A172 (cell line): ENCODE results near the gene IFITM5. TPM values are rescaled to one million over a fixed set of nuclear protein-coding genes. Genes with fewer than 3 reads are reported as not detected.
"Not testable (repeated sequence)": the region's sequence is repeated elsewhere in the genome, so short reads cannot be mapped to it uniquely, and the experiment has no call there.

Source experiments
- DNase-seq: peaks from one replicate; pipeline ENCODE4 v3.0.0-alpha.2; 2015; ENCODE audit warnings: low spot score
- total RNA-seq: library from RNA; depleted of rRNA; stranded (reverse); fragments of >200 nt; shearing (Covaris generic); gene quantifications from 2 replicates; pipeline ENCODE4 v1.2.3, GENCODE V29; 2014

IFITM5 gene
- total RNA-seq, 1 experiment from 2014 or later: not detected

DNA sequence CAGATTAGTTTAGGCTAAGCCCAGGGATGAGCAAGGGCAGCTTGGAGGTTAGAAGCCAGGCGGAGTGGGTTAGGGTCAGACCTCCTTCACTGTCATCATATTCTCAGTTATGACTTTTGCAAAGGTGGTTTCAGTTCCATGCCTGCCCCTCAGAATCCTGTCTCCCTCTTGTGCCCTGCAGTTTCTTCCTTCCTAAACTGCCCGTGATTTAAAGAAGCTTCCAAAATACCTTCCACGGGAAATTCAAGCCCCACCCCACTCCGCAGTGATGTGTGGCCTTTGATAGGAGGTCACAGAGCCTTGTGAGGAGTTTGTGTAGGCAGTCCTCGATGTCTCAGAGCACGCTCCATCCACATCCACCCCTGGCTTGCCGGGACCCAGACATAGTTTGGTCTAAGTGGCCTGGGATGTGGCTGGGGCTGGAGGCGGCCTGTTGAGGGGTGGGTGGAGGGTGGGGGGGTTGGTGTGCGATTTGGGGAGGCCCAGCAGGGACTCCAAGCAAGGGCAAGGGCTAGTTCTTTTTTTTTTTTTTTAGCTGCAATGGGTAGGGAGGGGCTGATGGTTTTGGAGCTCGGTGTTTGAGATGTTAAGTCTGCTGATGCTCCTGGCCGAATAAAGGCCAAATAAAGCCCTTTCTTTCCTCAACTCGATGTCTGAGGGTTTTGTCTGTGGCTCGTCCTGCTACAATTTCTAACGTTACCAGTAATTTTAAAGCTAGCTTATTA, 12.9 kb upstream of the IFITM5 start:
- DNase-seq: no peak

DNA sequence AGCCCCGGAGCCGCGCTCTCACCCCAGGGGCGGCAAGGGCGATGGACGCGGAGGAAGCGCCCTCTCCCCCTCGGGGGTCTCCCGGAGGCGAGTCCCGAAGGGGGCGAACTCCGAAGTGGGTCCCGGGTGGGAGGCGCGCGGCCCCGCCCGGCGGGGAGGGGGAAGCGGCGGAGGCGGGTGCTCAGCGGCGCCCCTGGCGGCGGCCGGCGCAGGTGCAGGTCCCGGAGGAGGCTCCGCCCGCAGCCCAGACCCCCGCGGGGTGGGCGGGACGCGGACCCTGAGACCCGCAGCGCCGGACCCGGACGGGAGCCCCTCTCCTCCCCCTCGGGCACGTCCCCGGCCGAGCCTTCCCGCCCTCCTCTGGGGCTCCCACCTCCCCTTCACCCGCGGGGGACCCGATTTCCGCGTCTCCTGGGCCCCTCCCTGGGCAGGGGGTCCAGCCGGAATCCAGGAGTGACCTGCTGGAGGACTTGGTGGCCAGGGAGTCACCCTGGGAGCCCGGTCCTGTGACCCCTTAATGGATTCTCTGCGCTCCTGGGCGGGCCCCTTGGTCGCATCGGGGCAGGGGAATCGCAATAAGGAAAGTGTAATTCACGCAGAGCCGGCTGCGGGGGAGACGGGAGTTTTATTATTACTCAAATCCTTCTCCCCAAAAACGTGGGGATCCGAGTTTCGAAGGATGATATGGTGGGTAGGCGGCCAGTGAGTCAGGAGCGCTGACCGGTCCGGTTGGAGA, 11.9 kb upstream of the IFITM5 start:
- not testable (repeated sequence) for DNase-seq

DNA sequence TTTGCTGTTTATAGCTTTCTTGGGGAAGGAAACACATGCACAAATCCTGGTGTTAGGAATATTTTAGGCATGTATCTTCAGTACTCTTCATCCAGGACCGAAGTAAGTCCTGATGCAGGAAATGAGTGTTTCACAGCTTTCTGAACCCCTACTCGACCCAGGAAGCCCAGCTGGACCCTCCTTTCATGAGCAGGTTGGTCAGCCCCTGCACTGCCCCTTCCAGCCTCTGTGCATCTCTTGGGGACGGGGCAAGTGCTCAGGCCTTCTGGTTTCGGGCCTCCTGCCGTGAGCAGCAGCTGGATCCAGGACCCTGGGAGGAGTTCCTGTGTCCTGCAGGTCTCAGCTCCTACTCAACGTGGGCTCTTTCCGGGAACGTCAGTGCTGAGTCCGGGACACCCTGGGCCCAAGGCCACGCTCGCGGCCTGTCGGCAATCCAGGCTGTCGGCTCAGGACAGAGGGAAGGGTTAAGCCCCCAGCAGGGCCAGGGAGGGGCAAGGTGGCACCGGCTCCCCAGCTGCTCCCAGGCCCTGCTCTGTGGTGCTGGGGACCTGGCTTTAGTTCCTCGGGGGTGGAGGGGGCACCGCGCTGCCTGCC, 10.8 kb upstream of the IFITM5 start:
- not testable (repeated sequence) for DNase-seq

DNA sequence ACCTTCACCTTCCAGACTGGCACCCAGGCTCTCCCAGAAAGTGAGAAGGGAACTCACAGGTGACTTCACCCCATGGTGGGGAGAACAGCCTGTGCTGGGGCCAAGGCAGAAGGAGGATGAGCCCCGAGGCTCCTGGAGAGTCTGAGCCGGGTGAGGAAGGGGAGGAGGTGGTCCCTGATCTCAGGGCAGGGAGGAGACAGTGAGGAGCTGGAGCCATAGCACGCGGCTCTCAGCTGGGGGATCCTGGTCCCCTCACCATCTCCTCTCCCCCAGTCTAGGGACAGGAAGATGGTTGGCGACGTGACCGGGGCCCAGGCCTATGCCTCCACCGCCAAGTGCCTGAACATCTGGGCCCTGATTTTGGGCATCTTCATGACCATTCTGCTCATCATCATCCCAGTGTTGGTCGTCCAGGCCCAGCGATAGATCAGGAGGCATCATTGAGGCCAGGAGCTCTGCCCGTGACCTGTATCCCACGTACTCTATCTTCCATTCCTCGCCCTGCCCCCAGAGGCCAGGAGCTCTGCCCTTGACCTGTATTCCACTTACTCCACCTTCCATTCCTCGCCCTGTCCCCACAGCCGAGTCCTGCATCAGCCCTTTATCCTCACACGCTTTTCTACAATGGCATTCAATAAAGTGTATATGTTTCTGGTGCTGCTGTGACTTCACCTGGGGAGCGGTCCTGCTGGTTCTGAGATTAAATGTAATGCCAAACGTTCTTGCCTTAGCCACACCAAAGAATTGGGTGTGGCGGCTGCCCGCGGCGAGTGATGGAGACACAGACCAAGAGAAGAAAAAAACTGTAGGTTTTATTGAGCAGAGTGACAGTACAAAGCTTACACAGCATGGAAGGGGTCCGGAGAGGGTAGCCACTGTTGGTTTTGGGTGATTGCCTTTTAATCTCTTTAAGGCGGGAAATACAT, 9.7 kb upstream of the IFITM5 start:
- not testable (repeated sequence) for DNase-seq

- peak; percentile 53 for DNase-seq
These were observed 8.7 kb upstream of the IFITM5 start, which contains the start of gene IFITM2 for GRCh38 chr11:307766-308708. Gene IFITM2 (plus strand): TSS chr11:307816. CDS start chr11:308193, 377 bp downstream.

GRCh38 chr11:306645-307371, 7.5 kb upstream of the IFITM5 start:
- no peak for DNase-seq

DNA sequence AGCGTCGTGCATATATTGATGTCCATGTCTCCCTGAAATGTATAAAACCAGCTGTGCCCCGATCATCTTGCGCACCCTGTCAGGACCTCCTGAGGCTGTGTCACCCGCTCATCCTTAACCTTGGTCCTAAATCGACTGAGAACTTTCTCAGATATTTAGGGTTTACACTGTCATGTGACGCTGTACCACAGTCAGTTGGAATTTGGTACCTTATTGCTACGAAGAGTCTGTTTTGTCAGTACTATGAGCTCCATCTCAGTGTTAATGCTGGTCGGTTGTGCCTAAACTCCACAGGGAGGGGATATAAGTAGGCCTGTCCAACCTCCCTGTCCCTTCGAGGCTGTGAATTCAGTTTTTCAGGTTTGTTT, 6.5 kb upstream of the IFITM5 start:
- no peak for DNase-seq

DNA sequence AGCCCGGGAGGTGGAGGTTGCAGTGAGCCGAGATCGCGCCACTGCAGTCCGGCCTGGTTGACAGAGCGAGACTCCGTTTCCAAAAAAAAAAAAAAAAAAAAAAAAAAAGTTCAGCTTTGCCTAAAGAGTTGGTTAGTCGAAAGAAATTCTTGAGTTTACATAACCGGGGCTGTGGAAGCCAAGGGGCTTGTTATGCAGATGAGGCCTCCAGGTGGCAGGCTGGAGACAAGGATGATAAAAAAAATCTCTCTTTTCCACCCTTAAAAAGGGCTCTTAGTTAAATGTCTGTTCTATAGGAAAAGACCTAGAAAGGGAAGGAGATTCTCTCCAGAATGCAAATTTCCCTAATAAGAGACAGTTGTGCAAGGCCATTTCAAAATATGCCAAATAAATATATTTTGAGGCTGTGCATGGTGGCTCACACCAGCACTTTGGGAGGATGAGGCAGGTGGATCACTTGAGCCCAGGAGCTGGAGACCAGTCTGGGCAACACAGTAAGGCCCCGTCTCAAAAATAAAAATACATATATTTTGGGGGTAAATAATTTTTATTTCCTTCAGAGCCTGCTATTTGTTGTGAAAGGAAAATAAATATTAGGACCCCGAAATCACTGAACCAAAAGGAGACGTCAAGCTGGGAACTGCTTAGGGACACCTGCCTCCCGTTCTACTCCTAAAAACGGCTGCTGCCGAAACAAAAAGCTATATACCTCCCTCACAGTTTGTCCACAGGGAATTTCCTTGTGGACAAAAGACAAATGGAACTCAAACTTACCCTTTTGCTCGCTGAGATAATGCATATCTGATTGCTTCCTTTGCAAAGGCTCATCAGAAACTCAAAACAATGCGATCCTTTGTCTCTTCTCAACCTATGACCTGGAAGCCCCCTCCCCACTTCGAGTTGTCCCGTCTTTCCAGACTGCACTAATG, 5.9 kb upstream of the IFITM5 start:
- DNase-seq: peak; percentile 70

GRCh38 chr11:304061-304506, 4.8 kb upstream of the IFITM5 start:
- no peak for DNase-seq

DNA sequence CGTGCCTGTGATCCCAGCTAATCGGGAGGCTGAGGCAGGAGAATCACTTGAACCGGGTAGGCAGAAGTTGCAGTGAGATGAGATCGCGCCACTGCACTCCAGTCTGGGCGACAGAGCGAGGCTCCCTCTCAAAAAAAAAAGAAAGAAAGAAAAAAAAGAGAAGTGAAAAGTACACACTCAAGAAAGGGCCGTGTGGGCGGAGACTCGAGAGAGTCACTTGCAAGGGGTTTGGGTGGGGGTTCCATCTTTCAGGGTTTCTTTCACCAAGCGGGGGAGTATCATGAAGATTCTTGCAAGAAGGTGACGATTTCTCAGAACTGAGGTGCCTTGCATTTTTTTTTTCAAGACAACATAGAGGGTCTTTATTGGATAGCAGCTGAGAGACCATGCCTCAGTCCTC, 4.0 kb upstream of the IFITM5 start:
- no peak for DNase-seq

GRCh38 chr11:299951-300735, 817 bp upstream of the IFITM5 start:
- no peak for DNase-seq

DNA sequence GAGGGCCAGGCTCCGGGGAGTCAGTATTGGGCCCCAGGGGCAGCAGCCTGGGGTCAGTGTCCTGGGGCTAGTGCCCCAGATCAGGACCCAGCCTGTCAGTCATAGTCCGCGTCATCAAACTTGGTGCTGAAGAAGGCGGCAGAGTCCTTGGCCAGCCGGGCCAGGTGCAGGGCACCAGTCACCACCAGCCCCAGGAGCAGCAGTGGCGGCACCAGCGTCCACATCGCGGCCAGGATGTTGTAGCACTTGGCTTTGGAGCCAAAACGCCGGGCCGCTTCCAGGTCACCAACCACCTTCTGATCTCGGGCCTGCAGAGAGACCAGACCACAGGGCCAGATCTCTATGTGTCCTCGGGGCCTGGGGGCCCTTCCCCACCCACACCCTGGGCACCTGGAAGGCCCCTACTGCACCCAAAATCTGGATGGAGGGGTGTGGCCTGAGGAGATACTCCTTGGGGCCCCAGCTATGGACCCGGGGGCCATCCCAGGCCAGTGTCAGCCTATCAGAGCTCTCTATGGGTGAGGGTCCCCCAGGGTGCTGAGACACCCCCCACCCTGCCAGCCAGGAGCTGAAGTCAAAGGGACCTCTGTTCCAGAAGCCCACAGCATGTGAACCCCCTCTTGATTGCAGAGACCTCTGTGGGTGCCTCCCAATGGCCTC, 790 bp downstream of the IFITM5 start:
- DNase-seq: no peak

DNA sequence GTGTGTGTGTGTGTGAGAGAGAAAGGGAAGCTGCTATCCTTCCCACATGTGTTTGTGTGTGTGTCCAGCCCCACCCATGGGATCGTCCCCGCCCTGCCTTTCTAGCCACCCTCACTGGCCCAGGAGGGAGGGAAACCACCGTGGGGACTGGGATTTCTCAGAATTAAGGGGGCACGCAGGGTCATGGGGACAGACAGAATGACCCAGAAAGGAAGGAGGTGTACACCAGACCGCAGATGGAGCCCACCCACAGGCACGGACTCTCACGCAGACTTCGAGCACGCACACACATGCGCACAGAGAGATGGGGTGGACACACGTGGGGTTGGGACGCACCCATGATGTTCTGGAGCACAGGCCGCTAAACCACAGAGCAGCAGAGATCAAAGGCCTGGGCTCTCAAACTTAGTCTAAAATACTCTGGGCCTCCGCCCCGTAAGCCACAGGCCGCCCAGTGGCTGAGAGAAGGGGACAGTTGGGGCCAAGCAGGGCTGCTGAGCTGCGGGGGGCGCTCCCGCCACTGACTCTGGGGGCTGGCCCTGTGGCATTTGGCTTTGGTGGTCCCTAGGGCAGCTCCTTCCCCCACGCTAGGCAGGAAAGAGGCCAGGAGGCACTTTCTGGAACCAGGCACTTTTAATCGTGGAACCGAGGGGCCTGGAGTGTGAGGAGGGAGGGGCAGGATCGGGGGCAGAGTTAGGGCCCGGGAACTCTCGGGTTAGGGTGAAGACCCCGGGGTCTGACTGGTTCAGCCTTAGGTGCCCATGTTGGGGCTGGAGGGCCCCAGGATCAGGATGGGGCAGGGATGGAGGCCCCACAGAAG, 1.5 kb downstream of the IFITM5 start:
- DNase-seq: no peak

GRCh38 chr11:297051-297585, 2.2 kb downstream of the IFITM5 start:
- no peak for DNase-seq

- no peak for DNase-seq
These were observed 2.9 kb downstream of the IFITM5 start for GRCh38 chr11:296171-297050.
